GM12865 (cell line): ENCODE data around the gene FRMD3.

Experiments used
- DNase-seq: peaks from one replicate; pipeline ENCODE4 v3.0.0; 2010; ENCODE audit warnings: low read depth
- H3K4me3 ChIP-seq: 2 replicates; pipeline ENCODE4 v1.5.1; 2011; ENCODE audit warnings: mild to moderate bottlenecking, low read depth, low read length, control low read depth
- TF ChIP-seq, protein P1 (sequence below): IDR thresholded peaks from 2 replicates; pipeline ENCODE4 v1.5.1; 2011; ENCODE audit warnings: low read length, control low read depth, low read depth, inconsistent platforms; ENCODE audit not compliant: insufficient read depth; ENCODE audit errors: missing control alignments

Gene FRMD3

DNA sequence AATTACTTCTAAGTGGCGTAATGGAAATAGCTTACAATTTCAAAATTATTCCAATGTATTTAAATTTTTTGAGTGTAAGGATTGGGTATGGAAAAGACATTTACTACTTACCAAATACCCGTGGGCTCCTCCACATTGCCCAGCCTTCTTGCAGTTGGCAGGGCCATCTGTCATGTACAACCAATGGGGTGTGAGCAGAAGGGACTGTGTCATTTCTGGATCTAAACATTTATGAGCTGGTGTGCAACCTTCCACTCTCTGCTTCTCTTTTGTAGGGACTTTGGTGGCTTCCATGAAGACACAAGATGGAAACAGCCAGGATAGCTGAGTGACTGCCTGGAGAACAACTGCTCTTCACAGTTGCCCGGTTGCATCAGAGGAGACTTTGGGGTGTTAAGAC is 40.8 kb downstream of the FRMD3 start:
- TF ChIP-seq, protein P1, sequence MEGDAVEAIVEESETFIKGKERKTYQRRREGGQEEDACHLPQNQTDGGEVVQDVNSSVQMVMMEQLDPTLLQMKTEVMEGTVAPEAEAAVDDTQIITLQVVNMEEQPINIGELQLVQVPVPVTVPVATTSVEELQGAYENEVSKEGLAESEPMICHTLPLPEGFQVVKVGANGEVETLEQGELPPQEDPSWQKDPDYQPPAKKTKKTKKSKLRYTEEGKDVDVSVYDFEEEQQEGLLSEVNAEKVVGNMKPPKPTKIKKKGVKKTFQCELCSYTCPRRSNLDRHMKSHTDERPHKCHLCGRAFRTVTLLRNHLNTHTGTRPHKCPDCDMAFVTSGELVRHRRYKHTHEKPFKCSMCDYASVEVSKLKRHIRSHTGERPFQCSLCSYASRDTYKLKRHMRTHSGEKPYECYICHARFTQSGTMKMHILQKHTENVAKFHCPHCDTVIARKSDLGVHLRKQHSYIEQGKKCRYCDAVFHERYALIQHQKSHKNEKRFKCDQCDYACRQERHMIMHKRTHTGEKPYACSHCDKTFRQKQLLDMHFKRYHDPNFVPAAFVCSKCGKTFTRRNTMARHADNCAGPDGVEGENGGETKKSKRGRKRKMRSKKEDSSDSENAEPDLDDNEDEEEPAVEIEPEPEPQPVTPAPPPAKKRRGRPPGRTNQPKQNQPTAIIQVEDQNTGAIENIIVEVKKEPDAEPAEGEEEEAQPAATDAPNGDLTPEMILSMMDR, result no peak
- no peak overlapping the region for H3K4me3 ChIP-seq
- DNase-seq, result no peak

GRCh38 chr9:83491995-83492394 is 46.2 kb downstream of the FRMD3 start:
- no peak for DNase-seq
- H3K4me3 ChIP-seq, result no peak overlapping the region
- TF ChIP-seq, protein P1, result no peak

DNA sequence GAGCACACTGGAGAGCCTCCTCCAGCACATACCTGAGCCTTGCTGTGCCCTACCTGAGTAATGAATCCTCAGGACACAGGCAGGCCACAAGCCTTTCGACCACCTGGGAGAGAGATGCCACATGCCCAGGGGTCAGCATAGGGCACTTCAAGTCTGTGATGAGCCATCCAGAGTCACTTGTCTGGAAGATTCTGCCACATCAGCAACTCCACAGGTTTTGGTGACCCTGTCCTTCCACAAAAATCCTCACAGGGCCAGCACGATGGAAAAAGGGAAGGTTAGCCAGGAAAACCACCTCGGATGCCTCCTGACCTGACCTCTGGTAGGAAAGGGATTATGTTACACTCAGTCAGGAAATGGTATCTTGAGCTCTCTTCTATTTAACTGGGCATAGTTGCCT is 46.8 kb downstream of the FRMD3 start:
- H3K4me3 ChIP-seq, result no peak overlapping the region
- TF ChIP-seq, protein P1, result no peak
- DNase-seq, result no peak

DNA sequence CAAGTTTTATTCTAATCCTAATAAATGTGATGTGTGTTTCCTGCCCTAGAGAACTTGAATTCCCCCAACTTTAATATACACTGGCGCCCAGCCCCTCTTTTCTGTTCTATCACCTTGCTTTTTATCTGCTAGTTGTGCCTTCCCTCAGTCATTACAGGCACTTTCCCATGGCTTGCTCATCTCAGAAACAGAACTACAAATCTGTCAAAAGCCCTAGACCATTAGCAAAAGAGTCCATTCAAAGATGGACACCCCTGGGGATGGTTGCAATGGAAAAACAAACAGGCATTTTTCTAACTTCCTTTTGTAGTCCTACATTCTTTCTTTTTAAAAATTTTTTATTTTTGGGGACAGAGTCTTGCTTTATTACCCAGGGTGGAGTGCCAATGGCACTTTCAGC is 48.2 kb downstream of the FRMD3 start:
- no peak for DNase-seq
- H3K4me3 ChIP-seq, result no peak overlapping the region
- TF ChIP-seq, protein P1, result no peak

DNA sequence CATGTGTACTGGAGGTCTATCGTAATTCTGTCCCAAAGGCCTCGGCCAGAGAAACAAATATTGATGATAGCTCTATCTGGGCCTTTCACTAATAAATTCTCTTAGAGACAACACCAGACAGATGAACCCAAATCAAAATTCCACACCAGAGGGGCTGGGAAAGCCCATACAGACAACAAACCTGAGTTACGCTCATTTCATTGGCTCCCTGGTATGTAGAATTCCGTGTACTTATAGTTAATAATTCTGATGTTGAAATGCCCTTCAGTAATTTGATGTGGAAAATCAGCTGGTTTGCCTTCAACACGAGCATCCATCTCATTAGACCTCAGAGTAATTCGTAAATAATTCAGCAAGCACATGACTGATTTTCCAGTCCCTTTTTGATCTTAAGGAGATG is 53.2 kb downstream of the FRMD3 start:
- no peak overlapping the region for H3K4me3 ChIP-seq
- DNase-seq, result no peak
- TF ChIP-seq, protein P1, result no peak

DNA sequence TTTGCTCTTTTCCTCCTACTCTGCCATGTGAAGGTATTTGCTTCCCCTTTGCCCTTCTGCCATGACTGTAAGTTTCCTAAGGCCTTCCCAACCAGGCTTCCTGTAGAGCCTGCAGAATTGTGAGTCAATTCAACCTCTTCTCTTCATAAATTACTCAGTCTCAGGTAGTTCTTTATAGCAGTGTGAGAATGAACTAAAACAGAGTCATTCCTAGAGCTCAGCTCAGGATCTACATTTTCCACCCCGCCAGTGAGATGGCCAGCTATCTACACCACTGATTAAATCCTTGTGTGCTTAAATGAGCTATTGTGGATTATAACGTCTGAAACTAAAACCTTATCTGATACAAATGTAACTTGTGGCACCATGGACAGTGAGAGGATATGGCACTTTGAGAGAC is 55.0 kb downstream of the FRMD3 start:
- no peak overlapping the region for H3K4me3 ChIP-seq
- no peak for DNase-seq
- TF ChIP-seq, protein P1, result no peak

DNA sequence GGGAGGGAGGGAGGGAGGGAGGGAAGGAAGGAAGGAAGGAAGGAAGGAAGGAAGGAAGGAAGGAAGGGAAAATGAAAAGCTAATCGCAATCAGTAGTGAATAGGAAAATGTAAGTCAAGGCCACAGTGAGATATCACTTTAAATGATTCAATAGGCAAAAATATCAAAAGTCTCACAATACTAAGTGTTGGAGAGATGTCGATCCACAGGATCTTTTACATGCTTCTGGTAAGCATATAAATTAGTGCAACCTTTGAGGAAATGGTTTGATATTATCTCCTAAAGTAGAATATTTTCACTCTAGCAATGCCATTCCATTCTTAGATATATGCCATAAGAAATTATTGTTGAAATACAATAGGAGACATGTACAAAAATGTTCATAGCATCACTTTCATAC is 58.4 kb downstream of the FRMD3 start:
- TF ChIP-seq, protein P1, result no peak
- no peak overlapping the region for H3K4me3 ChIP-seq

More for the DNA sequence above, 58.4 kb downstream of the FRMD3 start:
- no peak for DNase-seq
